RWPE2 (cell line): Measurements from ENCODE around the gene IQGAP3.

Source experiments
- ATAC-seq: fragments of 200-7000 bp; cut with Tn5 transposase; 3 replicates; pipeline ENCODE4 v1.9.1; 2021; ENCODE audit warnings: low read depth
- DNase-seq: peaks from one replicate; pipeline ENCODE4 v3.0.0-alpha.2; 2020; ENCODE audit warnings: low spot score
- H3K27ac ChIP-seq: fragments of 450-650 bp; 2 replicates; pipeline ENCODE4 v1.5.1; 2017; ENCODE audit warnings: mild to moderate bottlenecking; ENCODE audit not compliant: poor library complexity, severe bottlenecking
- H3K27me3 ChIP-seq: fragments of 250-450 bp; sonication (Bioruptor Pico); 2 replicates; pipeline ENCODE4 v1.5.1; 2021; ENCODE audit warnings: mild to moderate bottlenecking, moderate library complexity; ENCODE audit not compliant: insufficient read depth, poor library complexity, severe bottlenecking
- H3K36me3 ChIP-seq: fragments of 250-450 bp; sonication (Bioruptor Pico); 2 replicates; pipeline ENCODE4 v1.5.1; 2020; ENCODE audit warnings: low read depth, mild to moderate bottlenecking, moderate library complexity
- H3K4me1 ChIP-seq: fragments of 250-450 bp; sonication (Bioruptor Pico); 2 replicates; pipeline ENCODE4 v1.5.1; 2021; ENCODE audit warnings: mild to moderate bottlenecking, moderate library complexity; ENCODE audit not compliant: insufficient read depth, poor library complexity, severe bottlenecking
- H3K4me3 ChIP-seq: fragments of 250-450 bp; sonication (Bioruptor Pico); 2 replicates; pipeline ENCODE4 v1.5.1; 2021; ENCODE audit warnings: mild to moderate bottlenecking, moderate library complexity; ENCODE audit not compliant: severe bottlenecking
- H3K9me3 ChIP-seq: fragments of 250-450 bp; sonication (Bioruptor Pico); 2 replicates; pipeline ENCODE4 v1.5.1; 2021; ENCODE audit warnings: mild to moderate bottlenecking, moderate library complexity; ENCODE audit not compliant: severe bottlenecking
- TF ChIP-seq, protein P1 (sequence below): fragments of 450-650 bp; IDR thresholded peaks from one replicate; pipeline ENCODE4 v1.5.1; 2017; ENCODE audit warnings: mild to moderate bottlenecking, moderate library complexity; ENCODE audit not compliant: poor library complexity, severe bottlenecking

IQGAP3 gene

GRCh38 chr1:156598731-156599432 lies 26.5 kb upstream of the IQGAP3 start:
- DNase-seq = no peak
- peaks cover 57% of the 10 kb centered on the region for H3K36me3 ChIP-seq
- H3K4me1 ChIP-seq = peaks cover 8% of the 10 kb centered on the region

DNA sequence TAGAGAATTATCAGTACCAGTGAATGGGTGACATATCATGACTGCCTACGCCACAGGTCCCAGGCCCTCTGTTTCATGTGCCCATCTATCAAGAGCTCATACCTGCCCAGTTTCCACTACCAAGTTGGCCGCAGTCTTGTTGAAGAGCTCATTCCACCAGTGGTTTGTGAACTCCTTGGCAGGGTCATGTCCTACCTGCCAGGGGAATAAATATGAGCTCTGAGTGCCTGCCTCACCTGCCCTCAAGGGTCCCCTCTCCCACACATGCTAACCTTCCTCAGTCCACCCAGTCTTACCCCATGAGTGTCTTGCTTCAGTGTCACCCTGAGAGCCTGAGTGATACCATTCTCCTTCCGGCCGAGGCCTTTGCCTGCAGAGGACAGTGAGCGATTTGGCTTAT lies 25.8 kb upstream of the IQGAP3 start:
- Histone ChIP-seq H3K36me3 (peaks cover 65% of the 10 kb centered on the region), H3K27me3 (no peaks in the 10 kb centered on the region), H3K9me3 (no peaks in the 10 kb centered on the region), H3K27ac (no peak overlapping the region), H3K4me1 (peaks cover 8% of the 10 kb centered on the region), H3K4me3 (no peak overlapping the region)
- DNase-seq (no peak), ATAC-seq (no peak)
- TF ChIP-seq, protein P1, sequence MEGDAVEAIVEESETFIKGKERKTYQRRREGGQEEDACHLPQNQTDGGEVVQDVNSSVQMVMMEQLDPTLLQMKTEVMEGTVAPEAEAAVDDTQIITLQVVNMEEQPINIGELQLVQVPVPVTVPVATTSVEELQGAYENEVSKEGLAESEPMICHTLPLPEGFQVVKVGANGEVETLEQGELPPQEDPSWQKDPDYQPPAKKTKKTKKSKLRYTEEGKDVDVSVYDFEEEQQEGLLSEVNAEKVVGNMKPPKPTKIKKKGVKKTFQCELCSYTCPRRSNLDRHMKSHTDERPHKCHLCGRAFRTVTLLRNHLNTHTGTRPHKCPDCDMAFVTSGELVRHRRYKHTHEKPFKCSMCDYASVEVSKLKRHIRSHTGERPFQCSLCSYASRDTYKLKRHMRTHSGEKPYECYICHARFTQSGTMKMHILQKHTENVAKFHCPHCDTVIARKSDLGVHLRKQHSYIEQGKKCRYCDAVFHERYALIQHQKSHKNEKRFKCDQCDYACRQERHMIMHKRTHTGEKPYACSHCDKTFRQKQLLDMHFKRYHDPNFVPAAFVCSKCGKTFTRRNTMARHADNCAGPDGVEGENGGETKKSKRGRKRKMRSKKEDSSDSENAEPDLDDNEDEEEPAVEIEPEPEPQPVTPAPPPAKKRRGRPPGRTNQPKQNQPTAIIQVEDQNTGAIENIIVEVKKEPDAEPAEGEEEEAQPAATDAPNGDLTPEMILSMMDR = no peak

More at GRCh38 chr1:156598731-156599432, 26.5 kb upstream of the IQGAP3 start:
- H3K27me3 ChIP-seq = no peaks in the 10 kb centered on the region
- H3K9me3 ChIP-seq = no peaks in the 10 kb centered on the region
- TF ChIP-seq, protein P1 = no peak
- H3K4me3 ChIP-seq = no peak overlapping the region
- ATAC-seq = no peak
- H3K27ac ChIP-seq = no peak overlapping the region

- Histone ChIP-seq H3K36me3 (peaks cover 73% of the 10 kb centered on the region), H3K27me3 (no peaks in the 10 kb centered on the region), H3K4me1 (no peaks in the 10 kb centered on the region), H3K9me3 (no peaks in the 10 kb centered on the region), H3K4me3 (no peak overlapping the region), H3K27ac (no peak overlapping the region)
- TF ChIP-seq, protein P1 = no peak
- ATAC-seq (no peak), DNase-seq (no peak)
These were observed 24.1 kb upstream of the IQGAP3 start for GRCh38 chr1:156596426-156596825.

GRCh38 chr1:156595016-156595415 lies 22.7 kb upstream of the IQGAP3 start:
- Histone ChIP-seq H3K4me3 (no peak overlapping the region), H3K27me3 (no peaks in the 10 kb centered on the region), H3K36me3 (peaks cover 73% of the 10 kb centered on the region), H3K27ac (no peak overlapping the region), H3K4me1 (peaks cover 5% of the 10 kb centered on the region), H3K9me3 (no peaks in the 10 kb centered on the region)
- ATAC-seq (no peak), DNase-seq (no peak)
- TF ChIP-seq, protein P1 = no peak

DNA sequence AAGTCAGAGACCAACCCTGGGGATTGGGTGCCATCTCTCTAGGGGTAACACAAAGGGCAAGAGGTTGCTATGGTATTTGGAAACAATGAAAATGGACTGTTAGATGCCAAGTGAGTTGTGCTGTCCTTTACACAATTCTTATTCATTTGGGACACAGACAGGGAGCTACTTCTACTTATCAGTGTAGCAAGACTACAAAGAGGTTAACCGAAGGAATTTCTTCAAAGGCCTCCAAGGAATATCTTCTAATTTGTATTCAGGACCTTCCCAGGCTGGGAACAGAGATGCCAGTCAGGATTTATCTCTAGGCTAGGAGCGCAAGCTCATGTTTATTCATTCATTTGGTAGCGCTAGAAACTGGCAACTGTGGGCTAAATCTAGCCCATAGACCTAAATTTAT lies 21.8 kb upstream of the IQGAP3 start:
- no peaks in the 10 kb centered on the region for H3K9me3 ChIP-seq
- peaks cover 66% of the 10 kb centered on the region for H3K36me3 ChIP-seq
- ATAC-seq = no peak

More for the DNA sequence above, 21.8 kb upstream of the IQGAP3 start:
- H3K4me1 ChIP-seq = peaks cover 5% of the 10 kb centered on the region
- no peak overlapping the region for H3K27ac ChIP-seq
- H3K4me3 ChIP-seq = no peak overlapping the region
- TF ChIP-seq, protein P1 = no peak
- H3K27me3 ChIP-seq = no peaks in the 10 kb centered on the region
- DNase-seq = no peak
